ENCODE measurements around the gene C11orf21. TPM values are rescaled to one million over a fixed set of nuclear protein-coding genes. Genes with fewer than 3 reads are reported as not detected.

C11orf21 gene
- total RNA-seq, 1 donor from 2014 or later = 0.51 TPM

GRCh38 chr11:2269601-2270321, 32.0 kb downstream of the C11orf21 start:
- no peak overlapping the region for H3K27ac Mint-ChIP-seq
- peaks cover 65% of the 10 kb centered on the region for H3K27me3 Mint-ChIP-seq
- H3K4me1 Mint-ChIP-seq (ENCODE audit: unreplicated experiment) = no peaks in the 10 kb centered on the region
- peak; percentile 82 for DNase-seq (ENCODE audit: extremely low spot score, unreplicated experiment)
- TF ChIP-seq CTCF (conservative IDR thresholded peaks at IDR 0.05) = peak; percentile 57
- no peaks in the 10 kb centered on the region for H3K36me3 Mint-ChIP-seq
- H3K4me3 Mint-ChIP-seq = no peak overlapping the region
- no peaks in the 10 kb centered on the region for H3K9me3 Mint-ChIP-seq

- H3K36me3 Mint-ChIP-seq = no peaks in the 10 kb centered on the region
- H3K4me1 Mint-ChIP-seq (ENCODE audit: unreplicated experiment) = no peaks in the 10 kb centered on the region
- TF ChIP-seq CTCF (conservative IDR thresholded peaks at IDR 0.05) = no peak
- peak overlapping the region; percentile 81 for H3K4me3 Mint-ChIP-seq
- H3K27ac Mint-ChIP-seq = peak overlapping the region; percentile 75
- peaks cover 62% of the 10 kb centered on the region for H3K27me3 Mint-ChIP-seq
- DNase-seq (ENCODE audit: extremely low spot score, unreplicated experiment) = peak; percentile 67
- H3K9me3 Mint-ChIP-seq = no peaks in the 10 kb centered on the region
Observed at GRCh38 chr11:2268729-2269600, 32.8 kb downstream of the C11orf21 start.

GRCh38 chr11:2267851-2268728, 33.6 kb downstream of the C11orf21 start:
- Mint-ChIP-seq H3K4me1 (ENCODE audit: unreplicated experiment) (no peaks in the 10 kb centered on the region), H3K9me3 (no peaks in the 10 kb centered on the region), H3K36me3 (no peaks in the 10 kb centered on the region), H3K27me3 (peaks cover 53% of the 10 kb centered on the region), H3K27ac (peak overlapping the region; percentile 75), H3K4me3 (peak overlapping the region; percentile 81)
- DNase-seq (ENCODE audit: extremely low spot score, unreplicated experiment) = no peak
- no peak for TF ChIP-seq CTCF (conservative IDR thresholded peaks at IDR 0.05)

GRCh38 chr11:2267306-2267850, 34.3 kb downstream of the C11orf21 start:
- no peaks in the 10 kb centered on the region for H3K4me1 Mint-ChIP-seq (ENCODE audit: unreplicated experiment)
- H3K36me3 Mint-ChIP-seq = no peaks in the 10 kb centered on the region
- no peak overlapping the region for H3K4me3 Mint-ChIP-seq
- peak; percentile 67 for DNase-seq (ENCODE audit: extremely low spot score, unreplicated experiment)
- peaks cover 46% of the 10 kb centered on the region for H3K27me3 Mint-ChIP-seq
- H3K27ac Mint-ChIP-seq = peak overlapping the region; percentile 31
- TF ChIP-seq CTCF (conservative IDR thresholded peaks at IDR 0.05) = no peak
- H3K9me3 Mint-ChIP-seq = no peaks in the 10 kb centered on the region
